Astrocyte of the spinal cord (primary cell): ENCODE results near the gene PICALM.

Experiments
- DNase-seq: peaks from one replicate; pipeline ENCODE4 v3.0.0; 2011; ENCODE audit warnings: low read depth, low spot score
- H3K4me3 ChIP-seq: 2 replicates; pipeline ENCODE4 v1.5.1; 2011; ENCODE audit warnings: low read depth, mild to moderate bottlenecking, low read length, moderate library complexity
- CTCF ChIP-seq: IDR thresholded peaks from 2 replicates; pipeline ENCODE4 v1.5.1; 2012; ENCODE audit warnings: low read depth, mild to moderate bottlenecking, low read length, inconsistent platforms
- in situ Hi-C: cut with HindIII; loops from 2 replicates; pipeline ENCODE4 v1.10.0; 2017; ENCODE audit warnings: low sequenced_read_pairs

PICALM gene

DNA sequence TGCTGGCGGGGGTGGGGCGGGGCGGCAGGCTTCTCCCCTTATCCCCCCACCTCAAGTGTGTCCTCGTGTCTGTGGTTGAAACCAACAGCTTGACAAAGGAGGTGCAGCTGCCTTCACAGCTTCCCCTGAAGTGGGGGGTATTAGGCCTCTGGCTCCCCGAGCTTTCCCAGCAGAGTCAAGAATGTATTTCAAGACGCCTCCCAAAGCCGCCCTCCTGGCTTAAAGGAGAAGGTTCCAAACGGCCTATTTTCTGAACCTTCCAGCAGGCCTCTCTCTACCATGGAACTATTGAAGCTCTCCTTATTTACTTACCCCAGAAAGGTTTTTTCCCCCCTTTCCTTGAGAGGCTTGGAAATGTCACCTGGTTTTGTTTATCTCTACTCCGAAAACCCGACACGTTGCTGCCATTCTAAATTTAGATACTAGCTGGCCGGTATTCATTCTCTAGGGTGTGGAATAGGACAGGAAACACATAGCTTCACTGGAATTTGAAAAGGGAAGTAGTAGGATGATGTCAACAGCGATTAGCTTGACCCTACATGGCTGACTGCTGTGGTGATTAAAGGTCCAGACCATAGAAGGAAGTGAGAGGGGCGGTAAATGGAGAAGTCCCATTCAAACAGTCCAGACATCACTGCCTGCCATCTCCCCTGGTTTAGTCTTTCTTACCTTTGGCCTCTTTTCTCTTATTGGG lies 671 bp upstream of the PICALM start:
- in situ Hi-C loops = no loop called here
- DNase-seq = peak; percentile 95
- no peak for TF ChIP-seq CTCF
- H3K4me3 ChIP-seq = peak overlapping the region; percentile 16

GRCh38 chr11:86068138-86068871 lies 579 bp downstream of the PICALM start:
- peak overlapping the region; percentile 98 for H3K4me3 ChIP-seq
- DNase-seq = no peak
- in situ Hi-C loops = no loop called here
- TF ChIP-seq CTCF = no peak

DNA sequence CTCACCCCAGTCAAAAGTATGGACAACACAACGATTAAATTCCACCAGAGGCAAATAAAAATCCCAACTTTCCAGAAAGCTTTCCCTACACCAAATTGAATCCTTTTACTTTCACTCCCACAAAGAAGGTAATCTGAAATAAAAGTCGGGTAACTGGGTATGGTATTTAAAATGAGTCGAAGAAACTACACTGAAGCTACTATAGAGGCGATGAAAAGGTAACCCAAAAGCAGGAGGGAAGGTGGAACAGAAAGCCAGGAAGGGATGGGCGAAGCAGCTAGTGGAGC lies 1.1 kb downstream of the PICALM start:
- in situ Hi-C loops = no loop called here

GRCh38 chr11:86067009-86067850 lies 1.7 kb downstream of the PICALM start:
- in situ Hi-C loops = no loop called here
- no peak for TF ChIP-seq CTCF
- H3K4me3 ChIP-seq = peak overlapping the region; percentile 98
- no peak for DNase-seq

More for the DNA sequence above, 1.1 kb downstream of the PICALM start:
- H3K4me3 ChIP-seq = peak overlapping the region; percentile 98
- DNase-seq = no peak
- TF ChIP-seq CTCF = no peak

DNA sequence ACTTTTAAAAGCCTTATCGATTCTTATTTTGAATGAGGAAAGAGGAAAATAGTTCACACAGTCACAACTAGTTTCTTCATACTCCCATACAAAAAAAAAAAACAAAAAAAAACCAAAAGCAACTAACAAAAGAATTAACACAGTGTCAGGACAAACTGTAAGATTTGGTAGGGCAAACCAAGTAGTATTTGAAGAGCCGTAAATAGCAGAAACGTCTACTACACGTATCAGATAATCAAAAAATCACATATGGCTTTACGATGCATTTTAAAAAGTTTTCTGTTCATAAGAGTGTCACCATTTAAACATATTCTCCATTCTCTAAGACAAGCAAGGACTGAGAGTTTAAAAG lies 2.3 kb downstream of the PICALM start:
- in situ Hi-C loops = no loop called here
- peak overlapping the region; percentile 98 for H3K4me3 ChIP-seq
- no peak for TF ChIP-seq CTCF
- DNase-seq = no peak

DNA sequence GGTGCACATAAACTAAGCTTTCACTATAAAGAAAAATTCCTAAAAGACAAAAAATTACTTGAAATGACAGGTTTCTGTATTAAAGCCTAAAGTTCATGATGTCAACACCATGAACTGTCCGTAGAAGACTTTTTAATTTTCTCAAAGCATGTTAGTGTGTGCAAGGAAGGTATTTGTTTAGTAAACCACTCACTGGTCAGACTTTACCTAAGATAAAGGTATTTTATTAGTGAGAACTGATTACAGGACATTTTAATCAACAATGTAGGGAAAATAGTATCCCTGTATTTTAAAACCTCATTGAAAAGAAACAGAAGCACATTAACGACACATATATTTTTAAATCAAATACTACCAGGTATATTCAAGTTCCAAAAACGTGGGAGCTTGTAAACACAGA lies 2.9 kb downstream of the PICALM start:
- in situ Hi-C loops = no loop called here
- peak overlapping the region; percentile 98 for H3K4me3 ChIP-seq
- no peak for TF ChIP-seq CTCF
- no peak for DNase-seq
